Thyroid gland (tissue), 4 donors: ENCODE measurements around the gene MKNK2. TPM values are rescaled to one million over a fixed set of nuclear protein-coding genes. Genes with fewer than 3 reads are reported as not detected.
"Not testable (repeated sequence)": the region's sequence is repeated elsewhere in the genome, so short reads cannot be mapped to it uniquely, and the experiment has no call there.

Source experiments
- DNase-seq, 2 donors: peaks; one replicate each; pipeline ENCODE4 v3.0.0-alpha.2; 2019
- H3K27ac ChIP-seq, 3 donors: fragments of 200-600 bp; sonication (generic); 1 replicate in 2 of 3; 2 replicates in 1 of 3; pipeline ENCODE4 v1.5.1; 2016 to 2019; ENCODE audit warnings: mild to moderate bottlenecking in 1 of 3, moderate library complexity in 1 of 3
- H3K27me3 ChIP-seq: fragments of 200-600 bp; sonication (generic); one replicate; pipeline ENCODE4 v1.5.1; 2019
- H3K36me3 ChIP-seq, 2 donors: fragments of 200-600 bp; sonication (generic); one replicate each; pipeline ENCODE4 v1.5.1; 2016 to 2019
- H3K4me1 ChIP-seq, 2 donors: fragments of 200-600 bp; sonication (generic); one replicate each; pipeline ENCODE4 v1.5.1; 2017 to 2019
- H3K4me3 ChIP-seq, 3 donors: fragments of 200-600 bp; sonication (generic); replicated peaks in 1 of 3; 1 replicate in 2 of 3; 2 replicates in 1 of 3; pipeline ENCODE4 v1.5.1; 2016; ENCODE audit warnings: mild to moderate bottlenecking in 1 of 3
- H3K9me3 ChIP-seq: fragments of 200-600 bp; sonication (generic); one replicate; pipeline ENCODE4 v1.5.1; 2017
- POLR2A ChIP-seq, 2 donors: fragments of 450-650 bp; IDR thresholded peaks; one replicate each; pipeline ENCODE4 v1.6.1; 2017; ENCODE audit warnings: antibody characterized with exemption in 2 of 2, mild to moderate bottlenecking in 2 of 2, moderate library complexity in 1 of 2
- WGBS, 2 donors: methylation state at CpG; one replicate each; pipeline ENCODE4 v1.1.5; 2017; 5-methylcytosine and 5-hydroxymethylcytosine counted together
- intact Hi-C: fragments of 100-400 bp; cut with DNase I; formaldehyde crosslinking; loops from one replicate; pipeline ENCODE4 v1.15.1; 2023
- total RNA-seq, 4 donors: library from RNA; depleted of rRNA; stranded (reverse); fragments of >200 nt; gene quantifications; one replicate each; pipeline ENCODE4 v1.2.3, GENCODE V29; 2016
- TF ChIP-seq, protein P1 (sequence below), 6 experiments: fragments of 200-600 bp in 3 of 6; fragments of 450-650 bp in 3 of 6; sonication (generic) in 3 of 6; IDR thresholded peaks; one replicate each; pipeline ENCODE4 v1.5.1; 2016 to 2019; ENCODE audit warnings: antibody characterized with exemption in 6 of 6, mild to moderate bottlenecking in 2 of 6, inconsistent platforms in 1 of 6, moderate library complexity in 1 of 6

MKNK2 gene
- total RNA-seq, 4 donors from 2014 or later = 106 to 161 (median 123) TPM

DNA sequence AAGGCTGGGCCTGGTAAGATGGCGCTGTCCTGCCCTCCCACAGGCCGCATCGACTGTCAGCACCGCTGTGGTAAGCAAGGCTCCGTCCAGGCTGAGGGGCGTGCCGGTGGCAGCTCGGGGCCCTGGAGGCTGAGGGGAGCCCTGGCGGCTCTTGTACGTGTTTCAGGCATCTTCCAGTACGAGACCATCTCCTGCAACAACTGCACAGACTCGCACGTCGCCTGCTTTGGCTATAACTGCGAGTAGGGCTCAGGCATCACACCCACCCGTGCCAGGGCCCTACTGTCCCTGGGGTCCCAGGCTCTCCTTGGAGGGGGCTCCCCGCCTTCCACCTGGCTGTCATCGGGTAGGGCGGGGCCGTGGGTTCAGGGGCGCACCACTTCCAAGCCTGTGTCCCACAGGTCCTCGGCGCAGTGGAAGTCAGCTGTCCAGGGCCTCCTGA lies 46.9 kb upstream of the MKNK2 start:
- peaks cover 11 to 16% of the 10 kb centered on the region in 2 donors for H3K4me1 ChIP-seq
- TF ChIP-seq, protein P1, sequence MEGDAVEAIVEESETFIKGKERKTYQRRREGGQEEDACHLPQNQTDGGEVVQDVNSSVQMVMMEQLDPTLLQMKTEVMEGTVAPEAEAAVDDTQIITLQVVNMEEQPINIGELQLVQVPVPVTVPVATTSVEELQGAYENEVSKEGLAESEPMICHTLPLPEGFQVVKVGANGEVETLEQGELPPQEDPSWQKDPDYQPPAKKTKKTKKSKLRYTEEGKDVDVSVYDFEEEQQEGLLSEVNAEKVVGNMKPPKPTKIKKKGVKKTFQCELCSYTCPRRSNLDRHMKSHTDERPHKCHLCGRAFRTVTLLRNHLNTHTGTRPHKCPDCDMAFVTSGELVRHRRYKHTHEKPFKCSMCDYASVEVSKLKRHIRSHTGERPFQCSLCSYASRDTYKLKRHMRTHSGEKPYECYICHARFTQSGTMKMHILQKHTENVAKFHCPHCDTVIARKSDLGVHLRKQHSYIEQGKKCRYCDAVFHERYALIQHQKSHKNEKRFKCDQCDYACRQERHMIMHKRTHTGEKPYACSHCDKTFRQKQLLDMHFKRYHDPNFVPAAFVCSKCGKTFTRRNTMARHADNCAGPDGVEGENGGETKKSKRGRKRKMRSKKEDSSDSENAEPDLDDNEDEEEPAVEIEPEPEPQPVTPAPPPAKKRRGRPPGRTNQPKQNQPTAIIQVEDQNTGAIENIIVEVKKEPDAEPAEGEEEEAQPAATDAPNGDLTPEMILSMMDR (IDR thresholded peaks at IDR 0.05) = no peak
- TF ChIP-seq POLR2A (IDR thresholded peaks at IDR 0.05) = no peak
- DNase-seq = no peak
- H3K36me3 ChIP-seq = peaks cover 28 to 29% of the 10 kb centered on the region in 2 donors
- intact Hi-C loops = no loop called here
- WGBS, 2 donors = 87 to 96% methylated on average over 13 to 22 of the region's 23 CpGs
- no peak overlapping the region for H3K4me3 ChIP-seq
- H3K27ac ChIP-seq = no peak overlapping the region
- H3K9me3 ChIP-seq = no peaks in the 10 kb centered on the region
- H3K27me3 ChIP-seq = no peaks in the 10 kb centered on the region

DNA sequence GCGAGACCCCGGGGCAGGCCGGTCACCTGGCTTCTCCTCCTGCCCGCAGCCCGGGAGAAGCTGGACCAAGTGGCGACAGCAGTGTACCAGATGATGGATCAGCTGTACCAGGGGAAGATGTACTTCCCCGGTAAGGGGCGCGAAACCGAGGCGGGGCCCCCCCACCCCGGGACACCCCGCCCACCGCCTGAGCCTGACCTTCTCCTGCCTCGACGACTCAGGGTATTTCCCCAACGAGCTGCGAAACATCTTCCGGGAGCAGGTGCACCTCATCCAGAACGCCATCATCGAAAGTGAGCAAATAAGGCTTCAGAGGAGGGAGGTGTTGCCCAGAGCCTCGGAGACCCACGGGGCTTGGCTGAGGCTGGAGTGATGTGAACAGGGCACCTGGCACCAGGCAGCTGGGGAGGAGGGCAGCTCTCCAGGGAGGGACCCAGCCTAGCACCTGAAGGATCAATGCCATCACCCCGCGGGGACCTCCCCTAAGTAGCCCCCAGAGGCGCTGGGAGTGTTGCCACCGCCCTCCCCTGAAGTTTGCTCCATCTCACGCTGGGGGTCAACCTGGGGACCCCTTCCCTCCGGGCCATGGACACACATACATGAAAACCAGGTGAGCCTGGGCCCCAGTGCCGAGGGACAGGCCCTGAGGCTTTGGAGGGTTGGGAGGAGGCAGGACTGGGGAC lies 46.3 kb upstream of the MKNK2 start:
- TF ChIP-seq, protein P1 (IDR thresholded peaks at IDR 0.05) = no peak
- no peak for TF ChIP-seq POLR2A (IDR thresholded peaks at IDR 0.05)
- 26 to 36% methylated on average over 9 to 23 of the region's 30 CpGs for WGBS, 2 donors
- Histone ChIP-seq H3K9me3 (no peaks in the 10 kb centered on the region), H3K27ac (no peak overlapping the region), H3K4me1 (peaks cover 11 to 16% of the 10 kb centered on the region in 2 donors), H3K27me3 (no peaks in the 10 kb centered on the region), H3K4me3 (peak overlapping the region in 1 of 3 donors; percentile 38), H3K36me3 (peaks cover 28 to 29% of the 10 kb centered on the region in 2 donors)
- DNase-seq = no peak
- intact Hi-C loops = no loop called here

DNA sequence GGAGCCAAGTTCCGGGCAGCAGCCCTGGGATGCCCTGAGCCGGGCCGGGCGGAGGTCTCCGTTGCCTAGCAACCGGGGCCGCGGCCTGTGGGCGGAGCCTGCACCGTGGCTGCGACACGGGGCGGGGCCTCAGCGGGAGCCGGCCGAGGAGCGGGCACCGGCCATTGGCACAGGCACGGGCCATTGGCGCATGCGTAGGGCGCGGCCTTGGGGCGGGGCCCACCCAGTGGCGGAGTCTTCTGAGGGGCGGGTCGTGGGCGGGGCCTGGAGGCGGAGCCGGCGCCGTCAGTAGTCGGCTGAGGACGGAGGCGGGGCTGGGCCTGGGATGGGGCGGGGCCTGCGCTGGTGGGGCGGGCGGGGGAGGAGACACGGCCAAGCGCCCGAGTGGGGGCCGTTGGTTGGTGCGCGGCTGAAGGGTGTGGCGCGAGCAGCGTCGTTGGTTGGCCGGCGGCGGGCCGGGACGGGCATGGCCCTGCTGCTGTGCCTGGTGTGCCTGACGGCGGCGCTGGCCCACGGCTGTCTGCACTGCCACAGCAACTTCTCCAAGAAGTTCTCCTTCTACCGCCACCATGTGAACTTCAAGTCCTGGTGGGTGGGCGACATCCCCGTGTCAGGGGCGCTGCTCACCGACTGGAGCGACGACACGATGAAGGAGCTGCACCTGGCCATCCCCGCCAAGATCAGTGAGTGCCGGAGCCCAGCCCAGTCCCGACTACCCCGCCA lies 45.6 kb upstream of the MKNK2 start, which contains the start of gene IZUMO4:
Gene IZUMO4 (plus strand): TSS at position 436 of the 723 bp plus-strand sequence. CDS start 31 bp downstream, at position 467.
- Histone ChIP-seq H3K4me3 (peak within 1 kb of the TSS; percentile 70 to 89 (median 83)), H3K4me1 (peaks cover 13 to 16% of the 10 kb centered on the region in 2 donors), H3K27ac (peak within 1 kb of the TSS; percentile 95 to 99 (median 97)), H3K9me3 (no peaks in the 10 kb centered on the region), H3K36me3 (peaks cover 22 to 25% of the 10 kb centered on the region in 2 donors), H3K27me3 (no peaks in the 10 kb centered on the region)
- WGBS, 2 donors = 0% methylated on average over 25 of the region's 70 CpGs; no CpG with 5 or more reads in 1 of the 2 donors
- DNase-seq = peak; percentile 99
- peak in 1 of 2 donors; percentile 46 for TF ChIP-seq POLR2A (IDR thresholded peaks at IDR 0.05)
- TF ChIP-seq, protein P1 (IDR thresholded peaks at IDR 0.05) = peak in 4 of 6 experiments; percentile 19 to 53 (median 36)
- intact Hi-C loops = no loop called here

DNA sequence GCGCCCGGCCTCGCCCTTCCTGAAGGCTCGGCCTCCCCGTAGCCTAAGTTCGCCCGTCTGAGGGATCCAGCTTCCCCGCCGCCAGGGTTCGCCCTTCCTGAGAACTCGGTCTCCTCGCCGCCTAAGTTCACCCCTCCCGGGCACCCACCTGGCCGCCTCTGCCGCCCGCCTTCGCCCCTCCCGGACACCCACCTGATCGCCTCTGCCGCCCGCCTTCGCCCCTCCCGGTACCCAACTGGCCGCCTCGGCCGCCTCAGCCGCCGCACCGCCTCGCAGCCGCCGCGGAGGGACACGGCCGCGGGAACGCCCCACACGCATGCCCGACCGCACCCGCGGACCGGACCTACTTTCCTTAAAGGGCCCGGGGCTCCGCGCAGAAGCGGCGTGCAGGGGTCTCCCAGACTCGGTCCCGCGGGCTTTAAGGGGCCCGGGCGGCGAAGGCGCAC lies 45.0 kb upstream of the MKNK2 start, which contains the start of gene MOB3A:
Gene MOB3A (minus strand): TSS at position 293 of the 446 bp plus-strand sequence. CDS start 17,766 bp downstream, outside the sequence.
- TF ChIP-seq, protein P1 (IDR thresholded peaks at IDR 0.05) = peak in 4 of 6 experiments; percentile 34 to 59 (median 52)
- TF ChIP-seq POLR2A (IDR thresholded peaks at IDR 0.05) = peak in 1 of 2 donors; percentile 65
- intact Hi-C loops = no loop called here
- 0 to 1% methylated on average over 5 to 30 of the region's 56 CpGs for WGBS, 2 donors

DNA sequence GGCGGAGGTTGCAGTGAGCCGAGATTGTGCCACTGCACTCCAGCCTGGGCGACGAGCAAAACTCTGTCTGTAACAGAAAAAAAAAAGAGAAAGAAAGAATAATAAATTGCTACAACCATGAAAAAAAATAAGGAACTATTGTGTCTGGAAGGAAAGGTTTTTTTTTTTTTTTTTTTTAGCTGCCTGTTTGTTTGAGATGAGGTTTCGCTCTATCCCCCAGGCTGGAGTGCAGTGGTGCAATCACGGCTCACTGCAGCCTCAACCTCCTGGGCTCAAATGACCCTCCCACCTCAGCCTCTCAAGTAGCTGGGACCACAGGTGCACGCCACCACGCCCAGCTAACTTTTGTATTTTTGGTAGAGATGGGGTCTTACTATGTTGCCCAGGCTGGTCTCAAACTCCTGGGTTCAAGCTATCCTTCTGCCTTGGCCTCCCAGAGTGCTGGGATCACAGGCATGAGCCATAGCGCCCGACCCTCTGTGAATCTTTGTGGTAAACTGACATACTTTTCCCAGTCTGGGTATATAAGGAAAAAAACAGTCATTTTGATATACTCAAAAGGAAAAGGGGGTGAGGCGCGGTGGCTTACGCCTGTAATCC lies 41.0 kb upstream of the MKNK2 start:
- H3K4me1 ChIP-seq = peaks cover 21 to 40% of the 10 kb centered on the region in 2 donors
- H3K27ac ChIP-seq = peak overlapping the region in 1 of 3 donors; percentile 28
- H3K36me3 ChIP-seq, H3K9me3 ChIP-seq, H3K4me3 ChIP-seq, H3K27me3 ChIP-seq, DNase-seq, intact Hi-C loops: not testable (repeated sequence)
- WGBS, 2 donors = 94 to 95% methylated on average over 13 of the region's 13 CpGs

More for the DNA sequence above, 45.0 kb upstream of the MKNK2 start, which contains the start of gene MOB3A:
- peak within 1 kb of the TSS; percentile 70 to 89 (median 83) for H3K4me3 ChIP-seq
- peak within 1 kb of the TSS; percentile 95 to 99 (median 97) for H3K27ac ChIP-seq
- no peaks in the 10 kb centered on the region for H3K27me3 ChIP-seq
- H3K36me3 ChIP-seq = peaks cover 17 to 19% of the 10 kb centered on the region in 2 donors
- DNase-seq = peak; percentile 88 to 90
- no peaks in the 10 kb centered on the region for H3K9me3 ChIP-seq
- H3K4me1 ChIP-seq = peaks cover 19 to 21% of the 10 kb centered on the region in 2 donors
